ENCODE data around the gene MND1. TPM values are rescaled to one million over a fixed set of nuclear protein-coding genes. Genes with fewer than 3 reads are reported as not detected.

MND1 gene
- total and polyA plus RNA-seq, 2 donors (not counting 3 experiments of a cell fraction or from before 2014, with no cell fraction given), result 0.66 to 7.7 TPM

DNA sequence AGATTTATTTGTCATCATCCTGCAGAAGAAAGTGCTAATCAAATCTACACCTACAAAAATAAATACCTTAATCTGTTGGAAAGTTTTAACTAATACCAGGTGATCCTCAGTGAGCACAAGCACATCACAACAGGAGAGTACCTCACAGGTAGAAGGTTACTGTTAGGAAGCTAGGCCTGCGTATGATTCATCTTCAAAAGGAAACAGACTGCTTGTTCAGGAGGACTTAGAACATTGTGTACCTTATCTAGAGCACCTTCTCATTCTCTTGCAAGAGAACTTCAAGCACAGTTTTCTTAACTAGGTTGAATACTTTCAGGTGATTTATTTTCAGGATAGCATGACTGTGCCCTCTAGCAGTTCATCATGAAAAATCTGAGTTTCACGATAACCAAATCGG, 54.2 kb downstream of the MND1 start:
- H3K27me3 ChIP-seq (ENCODE audit: control insufficient read depth in 2 of 2, insufficient read depth in 2 of 2, low read length in 2 of 2), result no peaks in the 10 kb centered on the region
- DNase-seq (ENCODE audit: low read depth, low spot score) (no peak), FAIRE-seq (no peak)
- no peaks in the 10 kb centered on the region for H4K20me1 ChIP-seq (replicated peaks; ENCODE audit: control insufficient read depth, extremely low read depth, insufficient read depth, low read length)
- H3K4me1 ChIP-seq (ENCODE audit: control insufficient read depth, extremely low read depth, insufficient read depth, low read length), result no peaks in the 10 kb centered on the region
- no peaks in the 10 kb centered on the region for H3K9me3 ChIP-seq (replicated peaks; ENCODE audit: control insufficient read depth, insufficient read depth, low read length)
- no peak overlapping the region for H3K4me3 ChIP-seq (replicated peaks in 1 of 3; ENCODE audit: insufficient read depth in 1 of 3, low read depth in 1 of 3, low read length in 3 of 3)
- BruUV-seq (replicated peaks), result no TSS peak
- H3K9ac ChIP-seq (replicated peaks; ENCODE audit: extremely low read depth, insufficient read depth, low read length), result no peak overlapping the region
- ChIA-PET POLR2A (no interaction called here), CTCF (no interaction called here)
- no peak overlapping the region for H2AFZ ChIP-seq (ENCODE audit: low read depth, low read length)
- no peaks in the 10 kb centered on the region for H3K79me2 ChIP-seq (ENCODE audit: control insufficient read depth, insufficient read depth, low read length)
- intact Hi-C loops (cut with micrococcal nuclease) (no loop called here), dilution Hi-C loops (cut with MboI; ENCODE audit: extremely low pct_ligation_motif_present, low sequenced_read_pairs) (no loop called here)
- no peaks in the 10 kb centered on the region for H3K9me1 ChIP-seq (replicated peaks; ENCODE audit: control insufficient read depth, extremely low read depth, insufficient read depth, low read length)
- TF ChIP-seq GATA2 (IDR thresholded peaks at IDR 0.05; ENCODE audit: insufficient read depth, insufficient read length, low read depth, low read length) (no peak), POLR2AphosphoS5 (IDR thresholded peaks at IDR 0.05; ENCODE audit: insufficient read depth, low read depth, low read length) (no peak), EZH2 (IDR thresholded peaks at IDR 0.05; ENCODE audit: borderline replicate concordance, low read depth, low read length, severe bottlenecking) (no peak), MYC (IDR thresholded peaks at IDR 0.05; ENCODE audit: low read depth, low read length) (no peak), FOS (IDR thresholded peaks at IDR 0.05; ENCODE audit: borderline replicate concordance, insufficient read depth, low read length) (no peak), POLR2A (IDR thresholded peaks at IDR 0.05; ENCODE audit: low read depth, low read length) (no peak), JUN (IDR thresholded peaks at IDR 0.05; ENCODE audit: borderline replicate concordance, insufficient read depth, insufficient read length, low read depth) (no peak)
- TF ChIP-seq, protein P1, sequence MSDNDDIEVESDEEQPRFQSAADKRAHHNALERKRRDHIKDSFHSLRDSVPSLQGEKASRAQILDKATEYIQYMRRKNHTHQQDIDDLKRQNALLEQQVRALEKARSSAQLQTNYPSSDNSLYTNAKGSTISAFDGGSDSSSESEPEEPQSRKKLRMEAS (IDR thresholded peaks at IDR 0.05; ENCODE audit: insufficient read depth, insufficient read length), result no peak
- TF ChIP-seq, protein P2, sequence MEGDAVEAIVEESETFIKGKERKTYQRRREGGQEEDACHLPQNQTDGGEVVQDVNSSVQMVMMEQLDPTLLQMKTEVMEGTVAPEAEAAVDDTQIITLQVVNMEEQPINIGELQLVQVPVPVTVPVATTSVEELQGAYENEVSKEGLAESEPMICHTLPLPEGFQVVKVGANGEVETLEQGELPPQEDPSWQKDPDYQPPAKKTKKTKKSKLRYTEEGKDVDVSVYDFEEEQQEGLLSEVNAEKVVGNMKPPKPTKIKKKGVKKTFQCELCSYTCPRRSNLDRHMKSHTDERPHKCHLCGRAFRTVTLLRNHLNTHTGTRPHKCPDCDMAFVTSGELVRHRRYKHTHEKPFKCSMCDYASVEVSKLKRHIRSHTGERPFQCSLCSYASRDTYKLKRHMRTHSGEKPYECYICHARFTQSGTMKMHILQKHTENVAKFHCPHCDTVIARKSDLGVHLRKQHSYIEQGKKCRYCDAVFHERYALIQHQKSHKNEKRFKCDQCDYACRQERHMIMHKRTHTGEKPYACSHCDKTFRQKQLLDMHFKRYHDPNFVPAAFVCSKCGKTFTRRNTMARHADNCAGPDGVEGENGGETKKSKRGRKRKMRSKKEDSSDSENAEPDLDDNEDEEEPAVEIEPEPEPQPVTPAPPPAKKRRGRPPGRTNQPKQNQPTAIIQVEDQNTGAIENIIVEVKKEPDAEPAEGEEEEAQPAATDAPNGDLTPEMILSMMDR (IDR thresholded peaks at IDR 0.05; ENCODE audit: extremely low read depth in 1 of 2, insufficient read depth in 1 of 2, low read depth in 1 of 2, low read length in 2 of 2), result no peak
- no peak overlapping the region for H3K27ac ChIP-seq (ENCODE audit: insufficient read depth, low read depth, low read length)
- H3K4me2 ChIP-seq (ENCODE audit: insufficient read depth, low read length), result no peak overlapping the region
- no peaks in the 10 kb centered on the region for H3K36me3 ChIP-seq (ENCODE audit: control insufficient read depth in 2 of 2, extremely low read depth in 1 of 2, insufficient read depth in 2 of 2, low read length in 2 of 2)

Data from endothelial cell of umbilical vein (primary cell).